NCI-H1436 treated with DMSO at 0.1 percent for 48 hours (cell line): ENCODE data around the gene CARMIL1.

Experiments used
- DNase-seq: peaks from one replicate; lab custom pipeline; 2025; lab: John Stamatoyannopoulos, UW

Gene CARMIL1

DNA sequence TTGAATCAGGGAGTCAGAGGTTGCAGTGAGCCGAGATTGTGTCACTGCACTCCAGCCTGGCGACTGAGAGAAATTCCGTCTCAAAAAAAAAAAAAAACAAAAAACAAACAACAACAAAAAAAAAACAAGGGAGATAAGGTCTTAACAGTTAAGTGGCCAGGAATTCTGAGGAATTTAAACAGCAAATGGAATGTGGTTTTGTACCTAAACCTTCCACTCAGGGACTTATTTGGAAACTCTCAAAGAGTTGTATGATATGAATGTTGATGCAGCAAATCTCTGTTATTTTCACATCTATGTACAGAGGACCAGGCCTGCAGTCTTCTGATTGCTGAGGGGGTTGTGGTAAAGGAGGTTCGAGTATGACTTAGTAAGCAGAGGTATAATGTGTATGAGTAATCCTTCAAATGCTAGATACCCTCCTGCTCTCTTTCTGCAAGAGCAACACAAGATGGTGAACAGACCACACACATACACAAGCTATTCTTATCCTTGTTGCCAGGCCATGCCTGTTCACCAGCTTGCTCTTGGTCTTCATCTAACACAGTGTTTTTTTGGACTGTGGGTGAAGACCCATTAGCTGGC lies 197.9 kb downstream of the CARMIL1 start:
- DNase-seq, result no peak

- DNase-seq, result no peak
Measured at GRCh38 chr6:25478973-25479372, 199.8 kb downstream of the CARMIL1 start.

DNA sequence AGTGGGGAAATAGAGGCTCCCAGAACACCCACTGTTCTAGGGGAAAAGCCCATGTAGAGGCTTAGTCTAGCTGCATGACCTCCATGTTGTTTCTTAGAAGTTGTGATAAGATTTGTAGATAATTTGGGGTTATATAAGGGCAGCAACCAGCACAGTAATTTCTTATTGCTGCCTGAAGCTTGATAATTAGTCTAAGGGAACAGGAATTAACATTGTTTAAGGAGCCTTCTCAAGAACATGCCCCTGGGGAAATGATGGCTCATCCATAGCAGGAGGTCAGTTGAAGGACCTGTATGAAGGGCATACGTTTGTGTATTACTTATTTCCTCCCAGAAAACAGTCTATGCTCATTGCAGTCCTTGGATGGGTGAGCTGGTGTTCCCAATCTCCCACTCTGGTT lies 202.1 kb downstream of the CARMIL1 start:
- no peak for DNase-seq

- no peak for DNase-seq
Measured at GRCh38 chr6:25482996-25483395, 203.8 kb downstream of the CARMIL1 start.

DNA sequence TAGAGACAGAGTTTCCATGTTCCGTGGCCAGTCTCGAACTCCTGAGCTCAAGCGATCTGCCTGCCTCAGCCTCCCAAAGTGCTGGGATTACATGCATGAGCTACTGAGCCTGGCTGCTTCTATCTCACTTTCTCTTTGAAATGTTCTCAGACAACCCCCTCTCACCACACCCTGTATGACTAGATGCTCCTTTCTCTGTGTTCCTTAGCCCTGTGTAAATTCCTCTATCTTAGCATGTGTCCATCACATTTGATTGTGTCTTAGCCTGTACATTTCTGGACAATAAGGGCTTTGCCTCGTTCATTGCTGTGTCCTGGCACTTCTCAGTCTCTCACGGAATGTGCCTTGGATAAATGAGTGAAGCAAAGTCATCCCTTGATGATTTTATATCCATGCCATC lies 204.8 kb downstream of the CARMIL1 start:
- DNase-seq, result no peak

DNA sequence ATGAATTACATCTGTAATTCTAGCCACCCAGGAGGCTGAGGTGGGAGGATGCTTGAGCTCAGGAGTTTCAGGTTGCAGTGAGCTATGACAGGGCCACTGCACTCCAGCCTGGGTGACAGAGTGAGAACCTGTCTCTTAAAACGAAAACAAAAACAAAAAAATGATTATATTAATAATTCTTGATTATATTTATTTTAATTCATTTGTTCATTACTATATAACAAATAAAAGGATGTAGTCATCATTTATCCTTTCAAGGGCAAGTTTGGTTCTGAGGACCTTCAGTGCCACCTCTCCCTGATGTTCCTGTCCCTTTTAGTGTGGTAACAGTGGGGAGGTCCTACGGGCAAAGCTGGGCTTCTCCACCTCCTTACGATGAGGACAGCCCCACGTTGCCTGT lies 205.7 kb downstream of the CARMIL1 start:
- DNase-seq, result no peak

- DNase-seq, result peak; percentile 9
Measured at GRCh38 chr6:25485821-25486534, 206.8 kb downstream of the CARMIL1 start.

- no peak for DNase-seq
Measured at GRCh38 chr6:25486550-25486949, 207.4 kb downstream of the CARMIL1 start.

- no peak for DNase-seq
Measured at GRCh38 chr6:25487012-25487411, 207.8 kb downstream of the CARMIL1 start.

- DNase-seq, result no peak
Measured at GRCh38 chr6:25488156-25488555, 209.0 kb downstream of the CARMIL1 start.

DNA sequence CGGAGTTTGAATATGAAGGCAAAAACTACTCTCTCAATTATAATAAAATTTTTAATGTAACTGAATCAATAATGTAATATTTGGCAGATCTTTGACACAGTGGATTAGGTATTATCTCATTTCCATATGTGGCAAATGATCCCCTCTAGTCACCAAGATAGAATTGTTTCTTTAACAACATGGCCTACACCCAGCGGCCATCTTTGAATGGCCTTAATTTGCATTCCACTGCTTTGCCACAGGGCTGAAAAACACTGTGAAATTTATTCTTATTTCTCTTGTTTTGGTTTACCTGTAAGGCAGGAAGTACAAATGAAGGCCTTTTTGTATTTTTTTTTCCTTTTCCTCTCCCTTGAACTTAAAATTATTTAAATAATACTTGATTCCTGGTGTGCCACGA lies 210.2 kb downstream of the CARMIL1 start:
- DNase-seq, result no peak

GRCh38 chr6:25490018-25490801 lies 211.0 kb downstream of the CARMIL1 start:
- DNase-seq, result peak; percentile 59

- no peak for DNase-seq
Measured at GRCh38 chr6:25492951-25493350, 213.8 kb downstream of the CARMIL1 start.

DNA sequence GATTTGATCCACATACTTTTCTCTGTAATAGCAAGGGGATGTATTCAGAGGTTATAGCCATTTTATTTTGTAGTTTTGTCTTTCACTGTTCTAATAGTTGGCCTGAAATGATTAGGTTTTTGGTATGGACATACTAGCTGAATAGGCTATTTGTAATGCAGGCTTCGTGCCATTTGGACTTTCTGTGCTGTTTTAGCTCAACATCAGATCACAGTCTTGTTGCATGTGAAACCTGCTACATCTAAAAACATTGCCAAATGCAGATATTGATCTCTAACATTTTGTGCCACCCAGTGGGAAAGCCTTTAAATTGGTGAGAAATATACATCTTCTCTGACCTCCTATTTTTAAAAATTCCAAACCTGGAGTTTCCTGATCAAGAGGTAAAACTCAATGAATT lies 215.3 kb downstream of the CARMIL1 start:
- DNase-seq, result no peak

GRCh38 chr6:25497383-25498040 lies 218.3 kb downstream of the CARMIL1 start:
- no peak for DNase-seq

GRCh38 chr6:25498505-25498904 lies 219.3 kb downstream of the CARMIL1 start:
- DNase-seq, result no peak

DNA sequence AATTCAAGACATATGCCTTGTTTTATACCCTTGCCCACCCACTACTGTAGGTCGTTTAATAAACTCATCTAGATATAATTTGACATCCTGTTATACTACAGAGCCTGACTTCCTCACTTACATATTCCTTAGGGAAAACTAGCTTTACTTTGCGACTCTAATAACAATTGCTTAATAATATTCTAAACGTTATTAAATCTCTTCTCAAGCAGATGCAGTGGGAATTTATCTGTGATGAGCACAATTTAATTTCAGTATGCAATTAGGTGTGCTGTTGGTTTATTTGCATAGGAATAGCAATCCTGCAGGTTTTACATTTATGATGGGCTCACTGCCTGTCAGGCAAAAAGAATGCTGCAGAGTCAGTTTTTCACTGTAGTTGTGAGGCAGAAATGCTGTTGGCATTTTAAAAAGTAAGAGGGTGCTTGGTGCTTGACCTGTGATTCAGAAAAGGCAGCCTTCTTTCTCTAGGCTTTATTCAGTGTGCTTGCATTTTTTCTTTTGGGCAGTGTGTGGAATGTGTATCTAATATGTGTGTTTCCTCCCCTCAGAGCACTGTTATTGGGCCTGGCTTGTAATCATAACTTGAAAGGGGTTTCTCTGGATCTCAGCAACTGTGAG lies 220.6 kb downstream of the CARMIL1 start:
- DNase-seq, result no peak

- DNase-seq, result no peak
Measured at GRCh38 chr6:25503686-25504085, 224.5 kb downstream of the CARMIL1 start.

DNA sequence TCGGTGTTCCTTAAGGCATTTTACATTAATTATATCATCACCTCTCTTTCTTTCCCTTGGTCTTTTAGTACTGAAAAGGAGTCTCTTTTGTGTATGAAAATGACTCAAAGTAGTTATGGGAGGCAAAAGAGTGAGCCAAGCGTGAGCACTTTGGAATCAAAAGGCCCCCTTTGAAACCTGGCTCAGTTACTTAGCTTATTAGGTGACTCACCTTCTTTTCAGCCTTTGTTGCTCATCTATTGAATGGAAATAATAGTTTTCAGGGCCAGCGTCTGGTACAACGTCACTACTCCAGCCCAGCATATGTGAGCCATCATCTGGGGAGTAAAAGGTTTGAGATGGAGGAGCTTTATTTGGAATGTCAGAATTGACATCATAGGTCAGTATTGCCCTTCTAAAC lies 225.5 kb downstream of the CARMIL1 start:
- peak; percentile 21 for DNase-seq

DNA sequence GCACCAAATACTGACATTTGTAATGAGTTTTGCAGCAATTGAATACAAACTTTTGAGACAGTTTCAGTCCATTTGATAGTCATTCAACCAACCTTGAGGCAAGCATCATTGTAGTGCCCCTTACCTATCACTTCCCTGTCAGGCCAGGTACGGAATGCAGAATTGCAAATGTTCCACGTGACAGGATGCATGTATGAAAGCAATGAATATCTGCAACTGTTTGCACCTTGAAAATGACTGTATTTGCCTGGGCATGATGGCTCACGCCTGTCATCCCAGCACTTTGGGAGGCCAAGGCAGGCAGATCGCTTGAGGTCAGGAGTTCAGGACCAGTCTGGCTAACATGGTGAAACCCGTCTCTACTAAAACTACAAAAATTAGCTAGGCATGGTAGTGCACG lies 226.8 kb downstream of the CARMIL1 start:
- no peak for DNase-seq

DNA sequence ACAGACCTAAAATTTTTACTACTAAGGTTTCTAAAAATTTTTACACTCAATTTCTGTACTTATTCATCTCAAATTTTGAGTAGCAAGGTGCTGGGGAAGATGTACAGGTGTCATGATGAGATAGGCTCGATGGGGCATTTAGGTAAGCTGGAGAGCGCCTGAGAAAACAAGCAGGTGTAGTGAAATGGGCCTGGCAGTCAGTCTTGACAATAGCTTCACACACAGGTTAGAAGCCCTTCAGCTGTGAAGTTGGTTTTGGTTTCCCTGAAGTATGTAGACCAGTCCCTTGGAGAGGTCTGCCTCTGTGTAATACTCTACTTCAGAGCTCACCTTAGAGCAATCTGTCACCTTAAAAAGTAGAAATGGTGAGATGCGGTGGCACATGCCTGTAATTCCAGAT lies 228.9 kb downstream of the CARMIL1 start:
- DNase-seq, result no peak

GRCh38 chr6:25511376-25511775 lies 232.2 kb downstream of the CARMIL1 start:
- DNase-seq, result no peak
